ENCODE results near the gene STARD3NL.
"Not testable (repeated sequence)": the region's sequence is repeated elsewhere in the genome, so short reads cannot be mapped to it uniquely, and the experiment has no call there.

Gene STARD3NL

GRCh38 chr7:38270405-38270804 is 92.4 kb downstream of the STARD3NL start:
- not testable (repeated sequence) for DNase-seq

- no peak for DNase-seq
Measured at GRCh38 chr7:38273286-38273995, 95.4 kb downstream of the STARD3NL start, which contains the start of gene TARP. TARP (minus strand) TSS chr7:38273636.

- DNase-seq, result no peak
Measured at GRCh38 chr7:38274486-38274885, 96.4 kb downstream of the STARD3NL start.

- DNase-seq, result no peak
Measured at GRCh38 chr7:38274927-38275620, 97.0 kb downstream of the STARD3NL start.

- no peak for DNase-seq
Measured at GRCh38 chr7:38276096-38276877, 98.2 kb downstream of the STARD3NL start.

GRCh38 chr7:38280000-38280399 is 102.0 kb downstream of the STARD3NL start:
- no peak for DNase-seq
